Measurements from ENCODE around the gene MAGEA10. TPM values are rescaled to one million over a fixed set of nuclear protein-coding genes. Genes with fewer than 3 reads are reported as not detected.
"Not testable (repeated sequence)": the region's sequence is repeated elsewhere in the genome, so short reads cannot be mapped to it uniquely, and the experiment has no call there.

Gene MAGEA10
- total and polyA plus RNA-seq, 2 experiments from 2014 or later, result not detected

- no peaks in the 10 kb centered on the region for H3K9me2 ChIP-seq (replicated peaks; ENCODE audit: insufficient read depth)
- H3K27ac ChIP-seq, result no peak overlapping the region
- H3K4me1 ChIP-seq (ENCODE audit: insufficient read depth), result no peaks in the 10 kb centered on the region
- no peaks in the 10 kb centered on the region for H4K20me1 ChIP-seq (ENCODE audit: insufficient read depth, poor library complexity, severe bottlenecking)
- H3K4me2 ChIP-seq, result no peak overlapping the region
- whole genome bisulfite sequencing (ENCODE audit: low lambda C conversion rate, missing lambda C conversion rate), result 91% methylated on average over 1 of the region's 1 CpG
- no peak for DNase-seq (ENCODE audit: low spot score)
- no peaks in the 10 kb centered on the region for H3K27me3 ChIP-seq
- no peaks in the 10 kb centered on the region for H3K79me2 ChIP-seq
- H3K36me3 ChIP-seq (replicated peaks; ENCODE audit: insufficient read depth, low read depth), result no peaks in the 10 kb centered on the region
- H3K9me3 ChIP-seq (ENCODE audit: low read depth), result no peaks in the 10 kb centered on the region
- no peak for TF ChIP-seq CTCF (IDR thresholded peaks at IDR 0.05; ENCODE audit: poor library complexity)
- TF ChIP-seq EZH2phosphoT487 (IDR thresholded peaks at IDR 0.05; ENCODE audit: low read depth, severe bottlenecking, unreplicated experiment), result no peak
- no peak for TF ChIP-seq EZH2 (IDR thresholded peaks at IDR 0.05; ENCODE audit: borderline replicate concordance)
- no peak overlapping the region for H2AFZ ChIP-seq
- H3K4me3 ChIP-seq, result no peak overlapping the region
Observed at GRCh38 chrX:152131525-152131924, 6.9 kb downstream of the MAGEA10 start.

GRCh38 chrX:152129069-152129844, 9.1 kb downstream of the MAGEA10 start:
- H4K20me1 ChIP-seq (ENCODE audit: insufficient read depth, poor library complexity, severe bottlenecking); H3K9me3 ChIP-seq (ENCODE audit: low read depth); H3K4me3 ChIP-seq; H3K9me2 ChIP-seq (replicated peaks; ENCODE audit: insufficient read depth); H3K4me2 ChIP-seq; H3K79me2 ChIP-seq; H3K36me3 ChIP-seq (replicated peaks; ENCODE audit: insufficient read depth, low read depth); H3K27me3 ChIP-seq; DNase-seq (ENCODE audit: low spot score); H3K4me1 ChIP-seq (ENCODE audit: insufficient read depth); H2AFZ ChIP-seq: not testable (repeated sequence)
- WGBS (ENCODE audit: low lambda C conversion rate, missing lambda C conversion rate), result 47% methylated on average over 4 of the region's 4 CpGs
- H3K27ac ChIP-seq, result peak overlapping the region; percentile 85

- Histone ChIP-seq H2AFZ (no peak overlapping the region), H3K27ac (no peak overlapping the region), H3K4me3 (no peak overlapping the region), H3K4me1 (ENCODE audit: insufficient read depth) (no peaks in the 10 kb centered on the region), H4K20me1 (ENCODE audit: insufficient read depth, poor library complexity, severe bottlenecking) (no peaks in the 10 kb centered on the region), H3K9me3 (ENCODE audit: low read depth) (no peaks in the 10 kb centered on the region), H3K9me2 (replicated peaks; ENCODE audit: insufficient read depth) (no peaks in the 10 kb centered on the region), H3K79me2 (no peaks in the 10 kb centered on the region), H3K36me3 (replicated peaks; ENCODE audit: insufficient read depth, low read depth) (no peaks in the 10 kb centered on the region), H3K4me2 (no peak overlapping the region), H3K27me3 (no peaks in the 10 kb centered on the region)
- TF ChIP-seq EZH2phosphoT487 (IDR thresholded peaks at IDR 0.05; ENCODE audit: low read depth, severe bottlenecking, unreplicated experiment) (no peak), EZH2 (IDR thresholded peaks at IDR 0.05; ENCODE audit: borderline replicate concordance) (no peak), CTCF (IDR thresholded peaks at IDR 0.05; ENCODE audit: poor library complexity) (no peak)
- DNase-seq (ENCODE audit: low spot score), result no peak
- WGBS (ENCODE audit: low lambda C conversion rate, missing lambda C conversion rate), result 92% methylated on average over 3 of the region's 3 CpGs
Observed at GRCh38 chrX:152117305-152117704, 21.1 kb downstream of the MAGEA10 start.

GRCh38 chrX:152108527-152108926, 29.9 kb downstream of the MAGEA10 start:
- no peak overlapping the region for H3K4me2 ChIP-seq
- no peak for TF ChIP-seq CTCF (IDR thresholded peaks at IDR 0.05; ENCODE audit: poor library complexity)
- no peak for TF ChIP-seq EZH2phosphoT487 (IDR thresholded peaks at IDR 0.05; ENCODE audit: low read depth, severe bottlenecking, unreplicated experiment)
- no peak for TF ChIP-seq EZH2 (IDR thresholded peaks at IDR 0.05; ENCODE audit: borderline replicate concordance)
- no peaks in the 10 kb centered on the region for H3K9me3 ChIP-seq (ENCODE audit: low read depth)
- H2AFZ ChIP-seq, result no peak overlapping the region
- no peak for DNase-seq (ENCODE audit: low spot score)
- H3K9me2 ChIP-seq (replicated peaks; ENCODE audit: insufficient read depth), result no peaks in the 10 kb centered on the region
- H4K20me1 ChIP-seq (ENCODE audit: insufficient read depth, poor library complexity, severe bottlenecking), result no peaks in the 10 kb centered on the region
- no peaks in the 10 kb centered on the region for H3K27me3 ChIP-seq
- no peak overlapping the region for H3K4me3 ChIP-seq
- H3K36me3 ChIP-seq (replicated peaks; ENCODE audit: insufficient read depth, low read depth), result no peaks in the 10 kb centered on the region
- WGBS (ENCODE audit: low lambda C conversion rate, missing lambda C conversion rate), result 89% methylated on average over 5 of the region's 5 CpGs
- H3K4me1 ChIP-seq (ENCODE audit: insufficient read depth), result no peaks in the 10 kb centered on the region
- no peaks in the 10 kb centered on the region for H3K79me2 ChIP-seq
- H3K27ac ChIP-seq, result no peak overlapping the region
